GM10847 (cell line): ENCODE measurements around the gene B4GALT7.

Experiments used
- POLR2A ChIP-seq: IDR thresholded peaks from 2 replicates; pipeline ENCODE4 v1.6.1; 2011; ENCODE audit not compliant: insufficient read length; ENCODE audit errors: extremely low read depth

Gene B4GALT7

DNA sequence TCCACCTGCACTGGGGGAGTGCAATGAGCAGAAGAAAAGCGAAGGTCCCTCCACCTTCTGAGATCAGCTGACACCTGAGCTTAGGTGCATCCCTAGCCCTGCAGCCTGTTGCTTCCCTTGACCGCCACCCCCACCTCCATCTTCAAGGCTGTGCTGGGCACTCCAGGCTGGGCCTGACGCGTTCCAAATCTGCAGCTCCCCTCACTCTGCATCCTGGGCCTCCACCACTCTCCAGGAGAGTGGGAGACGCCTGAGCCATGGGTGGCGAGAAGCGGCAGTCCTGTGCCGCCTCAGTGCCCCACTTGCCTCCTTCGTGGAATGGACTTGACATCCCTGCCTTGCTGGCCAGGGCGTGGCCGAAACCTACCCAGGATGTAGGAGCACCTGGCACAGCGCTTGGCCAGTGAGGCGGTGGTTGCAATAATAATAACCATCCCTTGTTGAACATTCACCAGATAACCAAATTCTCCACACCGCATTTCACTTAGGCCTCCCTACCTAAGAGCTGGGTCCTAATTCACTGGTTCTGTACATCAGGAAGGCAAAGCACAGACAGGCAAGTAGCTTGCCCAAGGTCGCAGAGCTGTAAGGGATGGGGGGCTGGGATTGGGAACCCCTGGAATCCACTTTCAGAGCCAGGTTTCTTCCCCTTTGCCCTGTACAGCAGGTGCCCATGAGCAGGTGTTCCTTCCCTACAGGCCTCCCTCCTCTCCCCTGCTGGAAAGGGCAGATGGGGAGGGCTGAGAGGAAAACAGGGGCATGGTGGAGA is 11.7 kb downstream of the B4GALT7 start:
- TF ChIP-seq POLR2A: no peak

DNA sequence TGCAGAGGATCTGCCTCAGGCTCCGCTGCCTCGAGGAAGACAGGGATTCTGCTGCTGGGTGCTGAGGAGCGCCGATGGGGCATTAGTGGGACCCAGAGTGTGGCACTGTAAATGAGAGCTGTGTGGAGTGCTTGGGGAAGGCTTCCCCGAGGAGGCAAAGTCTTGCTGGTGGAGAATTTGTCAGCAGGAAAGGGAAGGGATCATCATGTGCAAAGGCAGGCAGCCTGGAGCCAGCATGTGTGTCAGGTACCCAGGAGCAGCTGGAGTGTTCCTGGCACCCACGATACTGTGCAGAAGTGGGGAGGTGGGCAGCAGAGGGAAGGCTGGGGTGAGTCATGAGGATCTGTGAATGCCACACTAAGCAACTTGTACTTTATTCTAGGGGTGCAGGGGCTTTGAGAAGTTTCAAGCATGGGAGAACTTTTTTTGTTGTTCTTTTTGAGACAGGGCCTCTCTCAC is 12.3 kb downstream of the B4GALT7 start:
- TF ChIP-seq POLR2A: no peak

DNA sequence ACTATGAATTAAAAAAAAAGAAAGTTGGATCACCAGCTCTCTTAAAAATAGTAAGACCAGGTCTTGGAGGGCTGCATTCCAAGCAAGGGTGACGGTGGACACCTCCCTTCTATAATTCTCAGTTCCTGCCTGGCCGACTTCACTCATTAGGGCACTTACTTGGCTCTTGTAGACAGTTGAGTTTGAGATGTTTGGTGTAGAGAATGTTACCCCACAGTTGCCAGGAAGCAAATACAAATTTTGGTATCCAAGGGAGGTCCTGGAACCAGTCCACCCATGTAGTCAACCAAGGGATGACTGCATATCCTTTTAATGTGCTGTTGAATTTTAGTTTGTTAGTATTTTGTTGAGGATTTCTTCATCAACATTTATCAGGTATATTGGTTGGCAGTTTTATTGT is 20.6 kb downstream of the B4GALT7 start:
- no peak for TF ChIP-seq POLR2A
